ENCODE measurements around the gene SP100.

GRCh38 chr2:230525682-230526081, 109.7 kb downstream of the SP100 start:
- TF ChIP-seq CTCF (conservative IDR thresholded peaks at IDR 0.05 in 1 of 2, IDR thresholded peaks at IDR 0.05 in 1 of 2; ENCODE audit: low read depth in 1 of 2, low read length in 2 of 2) (no peak), EZH2 (IDR thresholded peaks at IDR 0.05; ENCODE audit: low read length, missing control alignments) (no peak)
